Right ventricle myocardium inferior (tissue), 1 donor: ENCODE data around the gene TBXA2R. TPM values are rescaled to one million over a fixed set of nuclear protein-coding genes. Genes with fewer than 3 reads are reported as not detected.

ENCODE experiments used
- ATAC-seq: fragments of 200-7000 bp; cut with Tn5 transposase; one replicate; pipeline ENCODE4 v1.9.1; 2020; ENCODE audit warnings: mild to moderate bottlenecking, moderate library complexity
- DNase-seq: peaks from one replicate; pipeline ENCODE4 v3.0.0; 2021; ENCODE audit errors: missing footprints
- intact Hi-C: fragments of 100-400 bp; cut with DNase I; formaldehyde crosslinking; loops from one replicate; pipeline ENCODE4 v1.11.0; 2022
- total RNA-seq: library from RNA; stranded (reverse); fragmentation: NEBNext Ultra II Directional; extraction: Animal tissue kit (Norgen Biotek cat#: 25700); gene quantifications from one replicate; pipeline ENCODE4 v1.2.1, GENCODE V29; 2021
- donor health status: DM: no; HTN: yes; CAD: no; lungs with severe emphysema.

The TBXA2R gene
- total RNA-seq, 1 donor from 2014 or later: 4.1 TPM

DNA sequence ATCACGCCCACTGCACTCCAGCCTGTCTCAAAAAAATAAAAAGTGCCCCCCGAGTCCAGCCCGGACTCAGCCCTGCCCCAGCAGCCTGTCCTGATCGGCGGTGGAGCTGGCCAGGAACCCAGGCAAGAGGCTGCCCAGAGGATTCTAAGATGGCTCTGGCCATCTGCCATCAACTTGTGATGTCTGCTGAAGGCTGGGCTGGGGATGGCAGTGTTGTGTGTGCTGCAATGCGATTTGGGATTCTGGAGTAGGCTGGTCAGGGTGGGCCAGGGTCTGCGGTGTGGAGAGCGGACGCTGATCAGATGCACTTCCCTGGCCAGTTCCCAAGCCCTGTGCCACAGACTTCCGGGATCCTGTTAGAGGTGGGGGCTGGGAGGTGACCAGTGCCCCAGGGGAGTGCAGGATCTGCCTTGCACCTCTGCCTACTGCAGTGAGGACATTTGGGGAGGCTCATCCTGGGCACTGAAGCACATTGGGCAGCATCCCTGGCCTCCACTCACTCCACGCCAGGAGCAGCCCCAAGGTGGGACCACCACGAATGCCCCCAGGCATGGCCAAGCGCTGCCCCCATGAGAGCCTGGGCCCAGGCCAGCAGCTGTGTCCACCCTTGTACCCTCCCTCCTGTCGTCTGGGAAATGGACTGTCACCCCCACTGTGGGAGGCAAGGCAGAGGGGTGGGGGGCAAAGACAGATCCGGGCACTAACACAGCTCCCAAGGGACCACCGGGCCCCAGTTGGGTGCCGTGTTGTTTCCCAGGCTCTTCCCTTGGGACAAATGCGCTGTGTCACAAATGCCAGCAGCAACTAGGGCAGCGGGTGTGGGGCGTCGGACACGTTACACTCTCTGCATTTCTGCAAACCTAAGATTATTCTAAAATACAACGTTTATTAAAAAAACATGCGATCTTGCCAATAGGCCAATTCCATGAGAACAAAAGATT lies 3.4 kb upstream of the TBXA2R start:
- no peak for ATAC-seq
- intact Hi-C loops: no loop called here

DNA sequence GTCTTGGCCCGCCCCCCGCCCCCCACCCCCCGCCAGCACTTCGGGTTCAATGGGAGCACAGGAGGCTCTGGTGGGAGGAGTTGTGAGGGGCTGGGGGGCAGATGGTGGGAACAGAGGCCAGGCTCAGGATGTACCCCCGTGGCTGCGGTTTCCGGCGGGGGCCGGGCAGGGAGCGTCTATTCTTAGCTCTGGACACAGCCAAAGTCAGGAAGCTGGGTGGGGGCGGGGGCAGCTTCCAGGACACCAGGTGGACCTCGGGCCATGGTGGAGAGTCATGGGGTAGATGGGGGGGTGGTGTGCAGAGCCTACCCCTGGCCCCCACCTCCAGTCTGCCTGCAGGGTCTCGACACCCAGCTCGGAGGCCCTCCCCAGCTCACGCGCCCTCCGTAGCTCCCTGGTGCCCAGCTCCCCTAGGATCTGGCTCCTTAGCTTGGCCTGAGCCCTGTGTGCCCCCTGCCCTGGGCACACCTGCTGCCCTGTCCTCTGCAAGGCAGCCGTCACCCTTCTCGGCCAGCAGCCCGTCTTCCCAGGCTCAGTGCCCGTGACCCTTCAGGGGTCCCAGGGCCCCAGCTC lies 2.2 kb upstream of the TBXA2R start:
- intact Hi-C loops: no loop called here
- no peak for ATAC-seq
- DNase-seq: no peak

More for the DNA sequence above, 3.4 kb upstream of the TBXA2R start:
- no peak for DNase-seq

DNA sequence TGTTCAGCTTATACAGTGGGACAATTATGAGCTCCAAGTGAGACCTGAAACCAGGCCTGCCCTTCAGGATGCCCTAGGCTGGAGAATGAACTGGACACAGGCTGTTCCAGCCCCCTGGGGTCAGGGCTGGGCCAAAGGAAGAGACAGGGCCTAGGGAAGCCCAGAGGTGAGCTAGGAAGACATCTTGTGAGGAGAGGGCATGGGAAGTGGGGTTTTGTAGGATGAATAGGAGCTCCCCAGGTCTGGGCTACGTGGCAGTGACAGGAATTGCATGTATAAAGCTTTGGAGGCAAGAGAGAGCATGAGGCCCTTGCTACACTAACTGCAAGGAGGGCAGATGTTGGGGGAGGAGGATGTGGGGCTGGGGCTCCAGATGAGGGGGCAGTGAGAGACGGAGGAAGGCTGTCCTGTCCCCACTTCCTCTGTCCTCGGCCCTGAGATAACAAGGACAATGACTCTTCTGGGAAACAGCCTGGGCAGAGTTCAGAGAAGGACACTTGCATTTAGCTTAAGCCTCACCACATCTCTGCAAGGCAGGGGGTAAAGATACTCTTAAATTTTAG lies 1.5 kb upstream of the TBXA2R start:
- intact Hi-C loops: no loop called here
- ATAC-seq: no peak
- DNase-seq: no peak

DNA sequence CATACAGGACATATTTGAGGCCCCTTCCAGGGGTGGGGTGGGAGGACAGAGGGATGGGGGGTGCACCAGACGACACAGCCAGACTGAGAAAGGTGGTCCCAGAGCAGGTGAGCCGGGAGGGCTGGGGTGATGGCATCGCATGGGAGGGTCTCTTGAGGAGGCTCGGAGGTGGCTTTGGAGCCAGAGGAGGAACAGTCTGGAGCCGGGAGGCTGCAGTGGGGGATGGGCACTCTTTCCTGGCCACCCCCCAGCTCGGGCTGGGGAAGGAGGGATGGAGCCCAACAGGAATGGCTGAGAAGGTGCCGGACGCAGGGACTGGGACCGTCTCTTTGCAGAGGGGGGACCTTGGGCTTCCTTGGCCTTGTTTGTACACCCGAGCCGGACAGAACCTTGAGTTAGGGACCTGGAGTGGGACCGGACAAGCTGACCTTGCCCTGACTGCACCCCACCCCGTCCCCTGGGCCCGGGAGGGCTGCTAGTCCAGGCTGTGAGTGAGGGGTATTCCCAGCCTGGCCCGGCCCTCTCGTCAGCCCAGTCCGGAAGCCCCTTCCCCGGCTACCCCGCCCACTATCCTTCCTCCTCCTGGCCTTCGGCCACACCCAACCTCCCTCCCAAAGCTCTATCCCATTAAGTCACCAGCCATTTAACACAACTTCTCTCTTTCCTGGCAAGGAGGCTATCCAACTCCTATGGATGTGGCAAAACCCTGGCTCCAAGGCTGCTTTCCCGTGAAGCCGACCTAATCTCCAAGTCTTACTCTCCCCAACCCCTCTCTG lies 816 bp upstream of the TBXA2R start:
- DNase-seq: peak; percentile 77
- peak; percentile 23 for ATAC-seq
- intact Hi-C loops: no loop called here

DNA sequence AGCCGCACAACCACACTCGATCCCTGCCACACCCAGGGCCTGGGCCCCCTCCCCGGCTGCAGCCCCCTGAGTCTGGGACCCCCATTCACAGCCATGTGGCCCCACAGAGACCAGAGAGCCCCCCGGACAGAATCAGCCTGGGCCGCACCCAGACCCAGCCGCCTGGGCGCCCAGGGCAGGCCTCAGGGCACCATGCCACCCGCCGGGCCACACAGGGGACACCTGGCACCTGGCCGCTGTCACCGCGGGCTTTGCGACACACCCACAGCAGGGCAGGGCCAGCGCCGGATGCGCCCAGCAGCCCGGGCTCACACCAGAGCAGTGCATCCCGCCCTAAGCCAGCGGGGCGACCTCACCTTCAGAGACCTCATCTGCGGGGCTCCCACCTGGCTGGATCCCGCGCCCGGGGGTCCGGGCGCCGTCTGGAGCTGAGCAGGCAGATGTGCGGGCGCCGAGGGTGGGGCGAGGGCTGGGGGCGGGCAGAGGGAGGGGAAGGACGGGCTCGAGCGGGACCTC lies 443 bp downstream of the TBXA2R start:
- intact Hi-C loops: no loop called here
- DNase-seq: peak; percentile 68
- ATAC-seq: no peak

DNA sequence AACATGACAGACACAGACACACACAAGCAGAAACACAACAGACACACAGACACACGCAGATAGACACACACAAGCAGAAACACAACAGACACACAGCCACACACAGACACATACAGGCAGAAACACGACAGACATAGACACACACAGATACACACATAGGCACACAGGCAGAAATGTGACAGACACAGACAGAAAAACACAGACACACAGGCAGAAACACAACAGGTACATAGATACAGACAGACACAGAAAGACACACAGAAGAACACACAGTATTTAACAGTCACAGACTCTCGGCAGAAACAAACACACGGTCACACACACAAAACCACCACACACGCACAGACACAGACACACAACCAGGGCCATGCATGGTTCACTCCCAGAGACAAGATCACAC lies 905 bp downstream of the TBXA2R start:
- intact Hi-C loops: no loop called here
- ATAC-seq: no peak
- no peak for DNase-seq

DNA sequence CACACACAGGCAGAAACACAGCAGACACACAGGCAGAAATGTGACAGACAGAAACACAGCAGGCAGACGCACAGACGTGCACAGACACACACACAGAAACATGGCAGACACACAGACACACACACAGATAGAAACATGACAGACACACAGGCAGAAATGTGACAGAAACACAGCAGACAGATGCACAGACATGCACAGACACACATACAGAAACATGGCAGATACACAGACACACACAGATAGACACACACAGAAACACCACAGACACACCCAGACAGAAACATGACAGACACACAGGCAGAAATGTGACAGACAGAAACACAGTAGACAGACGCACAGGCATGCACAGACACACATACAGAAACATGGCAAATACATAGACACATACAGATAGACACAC lies 1.3 kb downstream of the TBXA2R start:
- intact Hi-C loops: no loop called here
- DNase-seq (no peak), ATAC-seq (no peak)

DNA sequence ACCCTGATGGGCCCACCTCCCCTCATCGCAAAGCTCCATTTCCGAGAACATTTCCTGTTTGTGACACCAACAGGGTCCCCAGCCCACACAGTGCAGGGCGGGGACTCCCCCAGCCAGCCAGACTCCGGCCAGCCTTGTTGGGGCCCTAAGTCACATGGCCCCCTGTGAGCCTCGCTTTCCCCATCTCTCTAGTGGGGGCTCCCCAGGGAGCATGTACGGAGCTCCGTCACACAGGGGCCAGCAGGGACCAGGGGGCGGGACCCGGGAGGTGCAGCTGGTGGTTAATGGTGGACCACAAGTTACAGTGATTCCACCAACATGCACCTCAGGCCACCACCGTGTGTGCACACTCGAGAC lies 1.7 kb downstream of the TBXA2R start:
- intact Hi-C loops: no loop called here
- no peak for ATAC-seq
- no peak for DNase-seq

DNA sequence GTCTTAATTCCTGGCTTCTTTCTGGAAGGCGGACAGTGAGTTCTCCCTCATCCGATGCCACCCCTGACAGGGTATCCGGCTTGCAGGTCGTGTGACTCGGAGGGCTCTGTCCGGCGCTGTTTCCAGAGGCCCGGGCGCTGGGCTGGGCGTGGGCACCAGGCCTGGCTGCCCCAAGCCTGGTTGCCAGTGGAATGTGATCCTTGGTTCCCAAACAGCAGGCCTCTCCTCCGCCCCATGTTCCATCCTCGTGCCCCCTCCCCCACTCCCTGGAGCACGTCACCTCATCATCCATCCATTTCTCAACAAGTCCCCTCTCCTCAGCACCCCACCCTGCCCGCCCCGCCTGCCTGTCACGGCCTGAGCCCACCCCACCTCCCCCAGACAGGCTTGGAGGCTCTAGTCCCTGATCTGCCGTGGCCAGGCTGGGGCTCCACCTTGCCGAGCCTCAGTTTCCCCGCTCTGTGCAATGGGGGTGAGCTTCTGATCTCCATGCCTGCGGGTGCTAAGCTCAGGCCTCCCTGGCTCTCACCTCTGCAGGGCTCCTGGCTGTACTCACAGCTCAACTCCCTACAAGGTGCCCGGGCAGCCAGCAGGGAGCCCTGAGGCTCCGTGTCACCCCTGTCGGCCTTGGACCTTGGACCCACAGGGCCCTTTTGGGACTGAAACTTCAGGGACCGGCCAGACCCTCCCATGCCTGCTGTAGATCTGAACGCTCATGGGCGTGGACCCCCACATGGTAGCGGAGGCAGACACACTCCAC lies 2.3 kb downstream of the TBXA2R start:
- DNase-seq (no peak), ATAC-seq (no peak)
- intact Hi-C loops: no loop called here

DNA sequence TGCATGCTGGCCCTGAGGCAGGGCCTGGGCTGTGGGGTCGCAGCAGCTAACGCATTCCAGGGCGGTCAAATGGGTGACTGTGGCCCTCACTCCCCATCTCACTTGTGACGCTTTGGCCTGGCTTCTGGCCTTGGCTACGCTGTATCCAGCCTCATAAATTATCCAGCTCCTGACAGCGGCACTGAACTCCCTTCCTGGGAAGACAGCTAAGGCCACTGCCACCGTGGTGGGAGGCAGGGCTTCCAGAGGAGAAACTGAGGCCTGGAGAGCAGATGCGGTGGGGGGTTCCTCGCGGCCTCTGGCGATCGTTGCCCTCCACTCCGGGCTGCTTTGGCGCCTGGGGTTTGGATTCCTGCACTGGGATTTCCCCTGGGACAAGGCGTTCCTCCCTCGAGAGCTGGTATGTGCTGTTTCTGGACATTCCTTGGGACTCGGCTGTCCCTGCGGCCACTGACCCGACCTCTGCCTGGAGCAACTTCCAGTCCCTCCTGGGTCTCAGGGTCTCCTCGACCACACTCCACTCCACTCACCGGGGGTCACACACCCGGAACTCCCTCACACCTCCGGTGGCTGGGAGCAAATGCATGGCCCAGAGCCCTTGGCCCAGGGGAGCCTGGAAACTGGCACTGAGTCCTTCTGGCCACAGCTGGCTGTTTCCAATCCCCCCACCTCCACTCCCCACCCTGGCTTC lies 3.4 kb downstream of the TBXA2R start:
- DNase-seq: no peak
- no peak for ATAC-seq
- intact Hi-C loops: no loop called here

DNA sequence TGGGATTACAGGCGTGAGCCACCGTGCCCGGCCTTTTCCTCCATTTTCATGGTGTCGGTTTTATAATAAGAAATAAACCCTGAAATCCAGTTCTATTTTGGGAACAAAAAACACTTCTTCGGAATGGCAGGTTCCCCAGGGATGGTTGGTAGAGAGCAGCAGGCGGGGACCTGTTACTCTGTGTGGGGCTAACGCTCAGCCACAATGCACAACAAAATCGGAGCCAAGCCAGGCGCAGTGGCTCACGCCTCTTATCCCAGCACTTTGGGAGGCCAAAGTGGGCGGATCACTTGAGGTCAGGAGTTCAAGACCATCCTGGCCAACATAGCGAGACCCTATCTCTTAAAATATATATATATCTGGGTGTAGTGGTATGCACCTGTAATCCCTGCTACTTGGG lies 5.7 kb downstream of the TBXA2R start:
- intact Hi-C loops: no loop called here
- ATAC-seq: no peak
- DNase-seq: no peak

DNA sequence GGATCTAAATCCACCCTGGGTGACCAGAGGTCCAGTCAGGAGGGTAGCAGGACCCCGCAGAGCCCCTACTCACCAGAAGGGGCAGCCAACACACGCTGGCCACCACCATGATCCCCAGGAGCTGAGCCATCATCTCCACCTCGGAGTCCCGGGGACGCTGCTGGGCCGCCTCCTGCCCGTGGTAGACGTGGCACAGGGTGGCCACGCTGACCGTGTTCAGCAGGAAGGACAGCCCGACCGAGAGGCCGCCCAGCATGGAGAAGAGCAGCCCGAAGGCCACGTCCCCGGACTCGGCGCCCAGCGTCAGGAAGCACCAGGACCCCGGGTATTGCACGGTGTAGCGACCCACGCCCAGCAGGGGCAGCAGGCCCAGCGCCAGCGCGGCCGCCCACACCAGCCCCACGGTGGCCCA lies 6.9 kb downstream of the TBXA2R start:
- intact Hi-C loops: no loop called here
- ATAC-seq (no peak), DNase-seq (no peak)

DNA sequence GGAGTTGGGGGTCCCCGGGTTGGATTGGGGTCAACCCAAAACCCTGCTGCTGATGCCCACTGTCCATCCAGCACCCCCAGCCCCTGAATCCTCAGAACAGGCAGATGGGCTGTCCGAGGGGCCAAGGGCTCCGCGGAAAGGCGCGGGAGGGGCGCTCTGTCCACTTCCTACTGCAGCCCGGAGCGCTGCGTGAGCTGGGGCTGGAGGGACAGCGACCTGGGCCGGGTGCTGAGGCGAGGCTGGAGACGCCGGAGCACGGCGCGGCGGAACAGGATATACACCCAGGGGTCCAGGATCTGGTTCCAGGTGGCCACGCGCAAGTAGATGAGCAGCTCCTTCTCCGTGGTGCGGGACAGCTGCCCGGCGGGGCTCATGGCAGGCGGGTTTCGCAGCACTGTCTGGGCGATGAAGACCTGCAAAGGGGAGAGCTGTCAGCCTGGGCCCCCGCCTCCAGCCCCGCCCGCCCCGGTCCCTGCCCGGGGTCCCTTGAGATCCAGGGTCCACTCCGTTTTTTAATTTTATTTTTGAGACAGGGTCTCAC lies 11.1 kb downstream of the TBXA2R start:
- DNase-seq: no peak
- intact Hi-C loops: no loop called here
- ATAC-seq: no peak

DNA sequence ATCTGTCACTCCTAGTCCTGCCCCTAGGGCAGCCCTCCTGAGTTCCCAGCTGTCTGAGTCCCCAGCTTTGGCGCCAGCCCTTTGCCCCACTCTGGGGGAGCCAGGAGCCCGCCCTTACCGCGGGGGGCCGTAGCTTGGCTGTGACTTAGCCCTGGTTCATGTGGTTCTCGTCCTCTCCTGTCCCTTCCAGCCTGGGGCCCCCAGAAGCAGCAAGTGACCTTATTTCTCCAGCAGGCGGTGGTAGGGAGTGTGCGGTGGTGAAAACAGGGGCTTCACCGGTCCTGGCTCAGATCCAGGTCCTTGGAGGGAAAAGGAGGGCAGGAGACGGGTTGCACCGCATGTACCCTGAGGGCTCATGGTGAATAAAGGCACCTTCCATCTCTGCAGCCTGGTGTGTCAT lies 13.5 kb downstream of the TBXA2R start:
- ATAC-seq: no peak
- no peak for DNase-seq
- intact Hi-C loops: no loop called here

DNA sequence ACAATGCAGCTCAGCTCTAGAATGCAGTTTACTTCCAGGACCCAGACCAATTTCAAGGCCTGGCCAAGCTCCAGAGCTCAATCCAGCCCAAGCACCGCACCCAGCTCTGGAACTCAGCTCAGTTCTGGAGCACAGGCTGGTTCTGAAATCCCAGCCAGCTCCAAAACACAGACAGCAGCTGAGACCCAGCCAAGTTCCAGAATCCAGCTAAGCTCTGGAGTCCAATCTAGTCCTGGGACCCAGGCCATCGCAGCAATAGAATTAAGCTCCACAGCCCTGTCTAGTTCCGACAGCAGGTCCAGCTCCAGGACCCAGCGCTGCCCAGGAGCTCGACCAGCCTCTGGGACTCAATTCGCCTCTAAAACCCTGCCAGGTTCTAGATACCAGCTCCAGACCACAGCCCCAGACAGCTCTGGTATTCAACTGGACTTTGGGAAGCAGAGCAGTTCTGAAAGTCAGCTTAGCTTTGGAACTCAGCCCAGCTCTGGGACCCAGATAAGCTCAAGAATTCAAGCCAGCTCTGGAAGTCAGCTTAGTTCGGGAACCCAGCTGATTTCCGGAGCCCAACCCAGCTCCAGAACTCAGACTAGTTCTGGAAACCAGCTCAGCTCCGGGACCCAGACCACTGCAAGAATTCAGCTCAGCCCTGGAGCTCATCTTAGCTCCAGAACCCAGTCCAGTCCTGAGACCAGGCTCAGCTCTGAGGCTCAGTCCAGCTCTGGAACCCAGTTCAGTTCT lies 14.6 kb downstream of the TBXA2R start:
- intact Hi-C loops: no loop called here
- DNase-seq (no peak), ATAC-seq (peak; percentile 70)

DNA sequence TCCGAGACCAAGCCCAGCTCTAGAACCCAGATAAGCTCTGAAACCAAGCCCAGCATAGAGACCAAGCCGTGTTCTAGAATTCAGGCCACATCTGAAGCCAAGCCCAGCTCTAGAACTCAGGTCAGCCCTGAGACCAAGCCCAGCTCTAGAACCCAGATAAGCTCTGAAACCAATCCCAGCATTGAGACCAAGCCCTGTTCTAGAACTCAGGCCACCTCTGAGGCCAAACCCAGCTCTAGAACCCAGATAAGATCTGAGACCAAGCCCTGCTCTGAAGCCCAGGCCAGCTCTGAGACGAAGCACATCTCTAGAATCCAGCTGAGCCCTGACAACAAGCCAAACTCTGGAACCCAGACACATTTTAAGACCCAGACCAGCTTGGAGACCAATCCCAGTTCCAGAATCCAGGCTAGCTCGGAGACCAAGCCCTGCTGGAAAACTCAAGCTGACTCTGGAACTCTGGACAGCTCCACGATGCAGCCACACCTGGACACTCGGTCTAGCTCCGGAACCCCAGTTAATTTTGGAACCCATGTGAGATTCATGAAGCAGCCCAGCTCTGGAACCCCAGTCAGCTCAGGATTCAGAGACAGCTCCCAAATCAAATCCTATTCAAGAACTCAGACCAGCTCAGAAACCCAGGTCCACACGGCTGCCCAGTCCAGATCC lies 15.6 kb downstream of the TBXA2R start:
- DNase-seq: no peak
- no peak for ATAC-seq
- intact Hi-C loops: no loop called here

DNA sequence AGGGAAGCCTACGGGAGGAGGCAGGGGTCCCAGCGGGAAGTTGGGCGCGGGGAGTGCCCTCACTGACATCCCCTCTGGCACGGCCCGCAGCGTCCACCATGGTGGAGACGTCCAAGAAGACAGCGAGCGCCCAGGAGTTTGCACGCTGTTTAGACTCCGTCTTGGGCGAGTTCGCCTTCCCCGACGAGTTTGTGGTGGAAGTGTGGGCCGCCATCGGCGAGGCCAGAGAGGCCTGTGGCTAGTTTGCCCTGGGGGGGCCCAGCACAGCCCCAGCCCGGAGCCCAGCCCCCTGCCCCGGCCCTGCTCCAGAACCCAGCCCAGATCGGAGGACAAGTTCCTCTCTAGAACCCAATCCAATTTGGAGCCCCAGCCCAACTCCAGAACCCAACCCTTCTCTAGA lies 16.7 kb downstream of the TBXA2R start:
- DNase-seq (no peak), ATAC-seq (no peak)
- intact Hi-C loops: no loop called here
